NOMO-1 treated with dmso at 0.1 percent for 144 hours (cell line): Measurements from ENCODE around the gene PNPLA2.
A peak's percentile ranks its signal among the peaks of the same experiment; 100 is the strongest.

Experiments
- DNase-seq: peaks from one replicate; lab custom pipeline; 2025; ENCODE audit not compliant: unreplicated experiment; lab: John Stamatoyannopoulos, UW

Gene PNPLA2

GRCh38 chr11:783581-784015 is 35.1 kb upstream of the PNPLA2 start:
- DNase-seq = no peak

- DNase-seq = no peak
These were observed 32.3 kb upstream of the PNPLA2 start for GRCh38 chr11:786235-787083.

- DNase-seq = no peak
These were observed 31.5 kb upstream of the PNPLA2 start for GRCh38 chr11:787084-787675.

- DNase-seq = no peak
These were observed 30.6 kb upstream of the PNPLA2 start for GRCh38 chr11:788009-788640.

DNA sequence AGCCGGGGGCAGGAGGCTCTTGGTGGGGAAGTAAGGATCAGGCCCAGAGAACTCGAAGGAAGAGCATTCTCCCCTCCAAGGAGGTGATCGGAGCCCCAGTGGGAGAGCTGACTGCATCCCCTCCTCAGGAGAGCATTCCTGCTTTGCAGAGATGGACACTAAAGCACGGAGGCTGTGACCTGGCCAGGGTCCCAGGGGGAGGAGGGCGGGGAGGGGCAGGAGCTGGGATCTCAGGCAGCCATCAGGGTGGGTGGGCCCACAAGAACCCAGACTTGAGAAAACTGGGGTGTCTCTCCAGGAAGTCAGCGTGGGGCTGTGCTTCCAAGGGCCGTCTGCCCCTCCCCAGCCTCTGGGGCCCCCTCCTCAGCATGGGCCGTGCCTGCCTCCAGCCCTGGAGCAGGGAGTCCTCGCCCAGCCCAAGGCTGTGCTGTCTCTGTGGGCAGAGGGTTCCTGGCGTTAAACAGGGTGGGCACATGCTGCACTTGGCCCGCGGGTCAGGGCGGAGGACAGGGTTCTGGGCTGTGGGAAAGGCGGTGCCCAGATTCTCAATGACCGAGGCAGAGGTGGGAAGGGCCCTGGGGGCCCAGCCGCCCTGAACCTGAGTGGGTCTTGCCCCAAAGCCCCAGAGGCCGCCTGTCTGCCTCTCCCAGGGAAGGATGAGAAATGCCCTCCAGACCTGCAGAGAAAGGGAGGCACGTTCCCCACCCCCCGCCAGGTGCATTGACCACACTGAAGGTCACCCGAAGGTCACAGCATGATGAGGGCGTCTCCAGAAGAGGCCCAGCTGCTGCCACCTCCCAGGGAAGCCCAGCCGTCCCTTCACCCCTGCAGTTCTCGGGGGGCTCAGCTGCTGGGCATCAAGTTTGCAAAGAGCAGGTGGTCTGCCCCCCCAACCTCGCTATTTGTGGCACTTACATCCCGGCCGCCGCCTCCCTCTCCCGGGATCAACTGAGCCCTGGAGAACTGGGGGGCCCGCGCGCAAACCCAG is 29.5 kb upstream of the PNPLA2 start:
- no peak for DNase-seq

DNA sequence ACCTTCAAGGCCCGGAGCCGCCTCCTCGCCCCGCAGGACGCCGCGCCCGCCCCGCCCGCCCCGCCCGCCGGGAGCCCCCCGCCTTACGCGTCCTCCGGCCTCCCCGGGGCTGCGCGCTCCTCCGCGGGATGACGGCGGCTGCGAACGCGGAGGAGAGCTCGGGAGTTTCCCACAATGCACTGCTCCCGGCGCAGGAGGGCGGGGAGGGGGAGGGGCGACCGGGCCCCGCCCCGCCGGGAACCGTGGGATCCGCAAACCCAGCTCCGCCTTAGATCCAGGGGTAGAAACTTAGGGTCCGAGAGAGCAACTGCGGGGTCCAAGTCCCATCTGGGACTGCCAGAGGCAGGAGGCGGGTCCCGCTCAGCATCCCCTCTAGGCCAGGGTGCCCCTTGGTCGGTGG is 28.8 kb upstream of the PNPLA2 start, which contains the start of gene CEND1:
TSS of gene CEND1 (minus strand) at position 148 of the 400 bp plus-strand sequence. CDS start 1,514 bp downstream, outside the sequence.
- DNase-seq = no peak

DNA sequence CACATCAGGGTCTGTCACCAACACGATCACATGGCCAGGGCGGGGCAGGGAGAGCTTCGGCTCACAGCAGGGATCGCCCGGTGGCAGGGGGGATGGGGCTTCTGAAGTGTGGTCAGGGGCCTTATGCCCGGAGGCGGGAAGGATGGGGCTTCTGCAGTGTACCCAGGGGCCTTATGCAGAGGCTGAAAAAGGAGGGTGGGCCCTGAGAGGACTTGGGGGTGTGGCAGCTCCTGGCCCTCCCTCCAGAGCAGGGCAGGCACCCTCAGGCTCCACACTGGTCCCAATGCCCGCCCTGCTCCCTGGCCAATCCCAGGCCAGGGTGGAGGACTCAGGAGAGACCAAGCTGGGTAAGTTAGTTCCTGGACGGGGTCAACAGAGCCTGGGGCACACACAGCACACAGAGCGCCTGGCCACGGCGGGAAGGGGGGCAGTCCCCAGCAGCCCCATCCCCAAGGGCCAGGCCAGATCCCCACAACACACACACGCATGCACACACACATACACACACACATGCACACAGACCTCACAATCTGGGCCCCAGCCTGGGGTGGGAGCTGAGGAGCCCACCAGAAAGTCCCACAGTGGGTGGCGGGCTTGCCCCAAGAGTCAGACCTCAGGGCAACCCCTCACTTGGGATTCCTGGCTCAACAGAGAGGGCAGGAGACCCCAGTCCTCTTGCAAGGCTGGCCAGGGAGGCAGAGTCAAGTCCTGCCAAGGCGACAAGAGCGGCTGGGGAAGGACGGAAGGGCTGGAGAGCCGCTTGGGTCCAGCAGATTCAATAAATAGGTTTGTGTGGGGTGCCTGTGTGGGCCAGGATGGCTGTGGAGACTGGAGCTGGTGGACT is 27.8 kb upstream of the PNPLA2 start:
- DNase-seq = no peak

DNA sequence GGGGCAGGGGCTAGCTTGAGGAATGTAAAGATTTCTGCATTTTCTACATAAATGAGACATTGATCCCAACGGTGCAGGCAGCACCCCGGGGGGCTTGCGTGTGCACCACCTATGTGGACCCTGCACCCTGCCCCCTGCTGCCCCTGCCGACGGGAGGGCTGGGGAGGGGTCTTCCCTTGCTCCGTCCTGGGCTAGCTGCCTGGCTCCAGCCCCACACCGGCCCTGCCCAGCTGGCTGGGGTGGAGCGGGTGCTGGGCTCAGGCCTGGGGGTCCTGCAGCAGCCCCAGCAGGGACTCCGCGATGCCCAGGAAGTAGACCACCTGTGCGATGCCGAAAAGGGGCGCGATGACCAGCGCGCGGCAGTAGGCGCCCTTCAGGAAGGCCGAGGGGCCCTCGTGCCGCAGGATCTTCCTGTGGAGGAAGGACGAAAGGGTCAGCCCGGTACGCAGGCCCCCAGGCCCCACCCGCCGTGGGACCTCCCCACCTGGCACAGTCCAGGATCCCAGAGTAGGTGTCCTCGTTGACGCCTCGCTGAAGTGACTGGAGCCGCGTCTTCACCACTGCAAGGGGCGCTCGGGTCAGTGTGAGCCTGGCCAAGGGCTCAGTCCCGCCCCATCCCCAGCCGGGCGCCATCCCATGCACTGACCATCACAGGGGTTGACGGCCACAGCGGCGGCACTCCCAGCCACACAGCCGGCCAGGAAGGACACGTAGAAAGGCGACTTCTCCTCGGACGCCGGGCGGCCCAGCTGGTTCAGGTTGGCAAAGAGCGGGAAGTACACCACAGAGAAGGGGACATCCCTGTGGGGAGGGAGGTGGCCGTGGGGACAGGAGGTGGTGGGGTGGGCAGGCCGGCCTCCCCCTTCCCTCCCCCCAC is 26.8 kb upstream of the PNPLA2 start:
- no peak for DNase-seq

DNA sequence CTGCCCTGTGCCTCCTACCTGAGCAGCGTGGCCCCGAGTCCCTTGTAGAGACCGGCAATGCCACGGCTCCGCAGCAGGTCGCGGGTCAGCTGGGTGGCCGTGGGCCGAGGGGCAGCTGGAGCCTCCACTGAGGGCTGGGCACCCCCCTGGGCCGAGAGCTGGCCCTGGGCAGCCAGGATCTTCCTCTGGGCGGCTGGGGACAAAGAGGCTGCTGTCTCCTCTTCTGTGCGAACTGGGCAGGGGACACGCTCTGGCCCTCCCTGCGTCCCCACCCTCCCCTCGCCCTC is 26.2 kb upstream of the PNPLA2 start:
- DNase-seq = no peak

DNA sequence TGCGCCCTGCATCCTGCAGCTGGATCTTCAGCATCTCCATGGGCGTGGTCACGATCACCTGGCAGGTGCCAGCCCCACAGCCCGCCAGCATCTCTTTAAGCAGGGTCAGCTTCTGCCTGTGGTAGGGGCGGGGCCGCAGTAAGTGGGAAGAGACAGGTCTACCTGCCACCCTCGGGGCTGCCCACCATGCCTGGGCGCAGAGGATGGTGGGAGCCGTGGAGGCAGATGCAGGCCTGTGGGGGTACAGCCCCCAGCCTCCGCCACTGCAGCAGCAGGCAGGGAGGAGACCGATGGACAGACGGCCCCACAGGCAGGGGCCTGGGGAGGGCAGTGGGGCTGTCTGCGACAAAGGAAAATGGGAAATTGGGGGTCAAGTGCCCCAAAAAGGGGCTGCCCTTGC is 25.8 kb upstream of the PNPLA2 start:
- DNase-seq = no peak

GRCh38 chr11:793556-793955 is 25.2 kb upstream of the PNPLA2 start:
- DNase-seq = no peak

DNA sequence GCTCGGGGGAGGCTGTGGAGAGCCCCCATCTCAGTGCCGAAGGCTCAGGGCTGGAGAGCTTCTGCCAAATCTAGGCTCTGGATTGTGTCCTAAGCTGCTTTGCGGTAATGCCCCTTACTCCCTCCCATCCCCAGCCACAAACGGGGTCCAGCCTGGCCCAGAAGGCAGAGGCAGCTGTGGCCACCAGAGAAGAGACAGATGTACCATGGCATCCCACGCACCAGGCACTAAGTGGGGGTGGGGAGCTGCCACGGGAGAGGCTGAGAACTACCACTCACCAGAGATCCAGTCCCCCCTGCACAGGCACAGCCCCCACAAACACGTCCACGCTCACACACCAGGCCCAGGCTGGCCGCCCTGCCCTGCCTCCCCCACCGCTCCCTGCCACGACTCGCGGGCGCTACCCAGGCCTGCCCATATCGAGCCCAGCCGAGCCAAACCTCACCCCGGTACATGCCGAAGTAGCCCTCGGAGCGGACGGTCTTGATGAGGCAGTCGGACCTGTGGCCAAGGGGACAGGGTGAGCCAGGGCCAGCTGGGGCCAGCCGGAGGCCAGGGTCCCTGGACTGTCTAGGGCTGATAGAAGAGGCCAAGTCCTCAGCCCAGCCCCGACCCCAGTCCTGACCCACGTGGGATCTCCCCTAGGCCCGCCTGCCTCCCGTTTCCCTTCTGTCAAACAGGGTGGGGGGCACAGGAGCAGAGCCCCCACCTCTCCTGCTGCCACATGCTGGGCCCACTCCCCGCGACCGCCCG is 24.5 kb upstream of the PNPLA2 start:
- no peak for DNase-seq

DNA sequence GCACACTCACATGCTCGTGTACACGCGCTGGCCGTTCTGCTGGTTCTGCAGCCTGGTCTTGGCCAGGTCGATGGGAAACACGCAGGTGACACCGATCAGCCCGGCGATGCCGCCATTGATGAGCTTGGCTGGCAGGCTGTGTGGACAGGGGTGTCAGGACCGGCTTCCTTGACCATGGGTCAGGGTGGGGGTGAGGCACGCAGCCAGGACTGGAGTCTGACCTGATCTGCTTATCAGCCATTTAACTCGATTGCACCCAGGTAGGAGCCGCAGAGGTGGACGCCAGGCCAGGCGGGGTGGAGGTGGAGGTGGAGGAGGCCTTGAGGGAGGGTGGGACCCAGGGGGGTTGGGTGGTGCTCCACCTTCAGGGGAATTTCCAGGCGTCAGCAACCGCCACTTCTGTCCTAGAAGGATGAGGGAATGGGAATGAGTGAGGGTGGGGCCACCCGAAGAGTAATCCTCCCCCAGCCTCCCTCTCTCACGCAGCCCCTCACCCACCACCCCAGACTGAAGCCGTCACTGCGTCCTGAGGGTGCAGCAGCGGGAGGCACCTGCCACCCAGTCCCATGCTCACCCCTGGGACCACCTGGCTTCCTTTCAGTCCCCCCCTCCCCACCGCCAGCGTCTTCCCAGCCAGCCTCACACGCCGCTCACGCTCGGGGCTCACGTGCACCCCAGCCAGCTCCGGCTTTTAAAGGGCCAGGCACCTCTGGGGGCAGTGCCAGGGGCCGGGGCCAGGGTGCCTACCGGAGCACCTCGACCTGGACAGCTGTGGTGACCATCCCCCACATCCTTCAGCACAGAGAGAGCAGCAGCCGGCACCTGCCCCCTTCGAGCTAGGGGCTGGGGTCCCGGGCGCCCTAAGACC is 23.7 kb upstream of the PNPLA2 start:
- DNase-seq = no peak

DNA sequence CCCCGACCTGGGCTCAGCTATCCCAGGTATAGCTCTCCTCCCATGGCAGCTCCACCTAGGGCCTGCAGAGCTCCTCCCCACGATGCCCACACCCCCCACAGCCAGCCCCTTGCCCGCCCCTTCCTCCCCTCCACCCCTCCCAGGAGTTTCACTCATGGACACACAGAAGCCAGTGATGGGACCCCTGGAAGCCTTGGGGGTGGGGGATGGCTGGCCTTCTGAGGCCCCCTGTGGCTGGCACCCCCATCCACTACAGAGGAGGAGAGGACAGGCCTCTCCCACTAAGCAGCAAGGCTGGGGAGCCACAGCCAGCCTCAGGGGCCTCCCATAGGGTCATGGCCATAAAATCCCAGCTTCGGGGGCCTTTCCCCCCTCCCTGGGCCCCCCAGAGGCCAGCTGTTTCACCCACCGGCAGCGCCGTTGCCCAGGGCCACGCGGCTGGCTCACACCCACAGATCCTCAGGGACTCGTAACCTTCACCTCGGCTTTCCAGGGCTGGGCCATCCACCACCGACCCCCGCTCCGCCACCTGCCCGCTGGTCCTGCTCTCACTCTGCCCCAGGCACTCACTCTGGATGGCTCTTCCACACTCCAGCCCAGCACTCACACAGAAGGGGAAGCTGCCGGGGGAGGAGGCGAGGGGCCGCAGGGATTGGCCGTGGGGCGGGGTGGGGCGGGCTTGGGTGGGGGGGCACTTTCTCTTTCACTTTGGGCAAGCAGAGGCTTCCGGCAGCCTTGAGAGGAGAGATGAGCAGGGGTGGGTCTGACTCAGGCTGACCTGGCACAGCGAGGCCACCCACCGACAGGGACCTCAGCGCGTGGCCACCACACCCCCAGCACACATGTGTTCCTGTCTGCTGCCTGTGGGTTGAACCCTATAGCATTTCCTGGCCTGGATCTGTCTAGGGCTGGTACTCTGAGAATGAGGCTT is 22.8 kb upstream of the PNPLA2 start:
- DNase-seq = peak; percentile 84

DNA sequence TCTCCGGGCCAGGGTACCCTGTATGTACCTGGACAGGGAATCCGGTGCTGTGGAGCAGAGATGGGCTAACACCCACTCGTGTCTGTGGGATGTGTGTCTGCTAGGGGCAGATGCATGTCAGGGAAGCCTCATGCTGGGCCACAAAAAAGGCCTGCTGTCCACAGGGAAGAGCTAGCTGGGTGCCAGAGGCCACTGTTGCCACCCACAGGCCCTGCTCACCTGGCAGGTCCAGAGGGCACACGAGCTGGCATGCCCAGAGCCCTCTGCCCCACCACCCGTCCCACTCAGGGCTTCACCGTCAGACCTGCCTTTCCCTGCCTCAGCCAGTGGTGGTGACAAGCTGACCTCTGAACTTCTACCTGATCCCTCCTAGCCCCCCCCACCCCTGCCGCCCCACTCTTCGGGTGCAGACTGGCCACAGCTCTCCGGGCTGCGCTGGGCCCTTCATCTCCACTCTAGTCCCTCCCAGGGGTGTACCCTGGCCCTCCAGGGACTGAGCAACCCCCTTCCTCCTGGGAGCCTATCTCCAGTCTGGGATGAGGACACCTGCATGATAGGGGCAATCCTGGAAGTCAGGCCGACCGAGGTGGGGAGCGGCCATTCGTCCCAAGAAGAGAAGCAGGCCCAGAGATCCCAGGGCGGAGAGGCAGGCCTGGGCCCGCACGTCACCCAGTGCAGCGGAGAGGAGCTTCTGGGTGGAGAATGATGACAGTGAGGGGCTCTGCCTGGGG is 22.0 kb upstream of the PNPLA2 start:
- DNase-seq = no peak
